GM10266 (cell line): ENCODE results near the gene LRRFIP1.

Source experiments
- DNase-seq: peaks from one replicate; pipeline ENCODE4 v3.0.0; 2012; ENCODE audit errors: extremely low spot score
- TF ChIP-seq, protein P1 (sequence below): IDR thresholded peaks from 2 replicates; pipeline ENCODE4 v1.5.1; 2012; ENCODE audit warnings: mild to moderate bottlenecking, low read depth; ENCODE audit not compliant: control insufficient read depth, insufficient read depth; ENCODE audit errors: missing control alignments

The LRRFIP1 gene

DNA sequence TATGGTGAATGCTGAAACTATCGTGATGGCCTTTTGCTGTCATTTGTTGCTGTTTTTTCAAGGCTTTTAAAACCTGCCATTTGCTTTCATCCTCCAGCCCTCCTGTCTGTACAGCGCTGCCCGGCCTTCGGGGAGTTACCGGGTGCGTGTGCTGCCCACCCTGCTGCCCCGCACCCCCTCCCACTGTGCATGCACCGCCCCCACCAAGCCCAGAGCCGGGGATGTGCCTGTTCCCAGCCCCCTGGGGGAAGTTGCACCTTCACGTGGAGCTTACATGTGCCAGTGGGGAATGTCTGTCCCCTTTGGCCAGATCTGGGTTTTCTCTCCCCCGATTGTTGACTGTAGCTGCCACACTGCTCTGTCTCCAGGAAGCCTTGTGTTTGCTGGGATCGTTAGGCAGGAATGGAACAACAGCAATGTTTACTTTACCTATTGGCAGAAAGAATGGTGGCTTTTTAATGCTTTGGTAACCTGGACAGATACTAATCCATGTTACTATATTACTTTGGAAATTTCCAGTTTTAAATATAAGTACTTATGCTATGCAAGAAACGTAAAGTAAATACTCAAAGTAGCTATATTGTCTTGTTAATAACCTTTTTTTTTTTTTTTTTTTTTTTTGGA lies 106.4 kb downstream of the LRRFIP1 start:
- DNase-seq = no peak
- TF ChIP-seq, protein P1, sequence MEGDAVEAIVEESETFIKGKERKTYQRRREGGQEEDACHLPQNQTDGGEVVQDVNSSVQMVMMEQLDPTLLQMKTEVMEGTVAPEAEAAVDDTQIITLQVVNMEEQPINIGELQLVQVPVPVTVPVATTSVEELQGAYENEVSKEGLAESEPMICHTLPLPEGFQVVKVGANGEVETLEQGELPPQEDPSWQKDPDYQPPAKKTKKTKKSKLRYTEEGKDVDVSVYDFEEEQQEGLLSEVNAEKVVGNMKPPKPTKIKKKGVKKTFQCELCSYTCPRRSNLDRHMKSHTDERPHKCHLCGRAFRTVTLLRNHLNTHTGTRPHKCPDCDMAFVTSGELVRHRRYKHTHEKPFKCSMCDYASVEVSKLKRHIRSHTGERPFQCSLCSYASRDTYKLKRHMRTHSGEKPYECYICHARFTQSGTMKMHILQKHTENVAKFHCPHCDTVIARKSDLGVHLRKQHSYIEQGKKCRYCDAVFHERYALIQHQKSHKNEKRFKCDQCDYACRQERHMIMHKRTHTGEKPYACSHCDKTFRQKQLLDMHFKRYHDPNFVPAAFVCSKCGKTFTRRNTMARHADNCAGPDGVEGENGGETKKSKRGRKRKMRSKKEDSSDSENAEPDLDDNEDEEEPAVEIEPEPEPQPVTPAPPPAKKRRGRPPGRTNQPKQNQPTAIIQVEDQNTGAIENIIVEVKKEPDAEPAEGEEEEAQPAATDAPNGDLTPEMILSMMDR = no peak

DNA sequence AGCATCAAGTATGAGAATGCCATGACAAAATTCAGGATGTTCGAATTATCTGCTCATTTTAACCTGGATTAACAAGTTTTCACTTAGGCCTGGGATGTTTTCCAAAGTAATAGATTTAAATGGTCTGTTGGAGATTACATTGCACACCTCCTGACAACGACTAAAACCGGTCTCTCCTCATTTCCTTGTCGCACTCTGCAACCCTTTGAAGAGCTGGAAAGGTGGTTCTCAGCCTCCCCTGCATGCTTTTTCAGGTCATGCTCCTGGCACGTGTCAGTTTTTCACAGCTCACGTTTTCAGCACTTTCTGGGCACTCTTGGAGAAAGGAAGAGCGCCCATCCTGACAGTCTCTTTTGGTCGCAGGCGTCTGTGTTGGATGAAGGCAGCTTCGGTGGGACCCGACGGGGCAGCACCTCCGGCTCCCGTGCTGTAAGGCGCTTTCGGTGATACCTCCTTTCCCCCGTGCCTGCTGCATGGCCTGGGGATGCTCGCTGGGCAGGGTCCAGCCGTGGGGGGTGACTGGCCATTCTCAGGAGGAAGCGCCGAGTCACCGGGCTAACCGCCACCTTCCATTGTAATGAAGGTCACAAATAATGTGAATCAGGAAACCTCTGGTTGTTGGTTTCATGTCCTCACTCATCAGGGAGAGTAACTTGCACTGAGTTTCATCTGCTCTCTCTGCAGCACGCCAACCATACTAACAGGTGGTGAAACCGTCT lies 107.7 kb downstream of the LRRFIP1 start:
- TF ChIP-seq, protein P1 = no peak
- DNase-seq = no peak

DNA sequence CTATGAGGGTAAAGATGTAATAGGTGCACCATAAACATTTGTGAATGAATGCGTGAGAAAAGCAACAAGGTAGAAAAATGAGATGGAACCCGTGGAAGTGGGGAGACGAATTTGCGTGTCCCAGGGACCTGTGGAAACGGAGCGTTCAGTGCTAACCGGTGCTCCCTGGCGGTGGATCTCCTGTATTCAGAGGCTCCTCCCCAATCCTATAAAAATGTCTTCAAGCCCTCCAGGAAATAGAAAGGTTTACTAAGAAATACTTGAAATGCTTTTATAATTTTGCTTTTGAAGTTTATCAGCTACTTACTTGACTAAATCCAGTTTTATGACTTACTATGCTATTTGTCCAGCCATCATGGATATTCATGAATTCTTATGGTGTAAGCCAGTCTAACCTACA lies 108.4 kb downstream of the LRRFIP1 start:
- TF ChIP-seq, protein P1 = no peak
- DNase-seq = no peak

DNA sequence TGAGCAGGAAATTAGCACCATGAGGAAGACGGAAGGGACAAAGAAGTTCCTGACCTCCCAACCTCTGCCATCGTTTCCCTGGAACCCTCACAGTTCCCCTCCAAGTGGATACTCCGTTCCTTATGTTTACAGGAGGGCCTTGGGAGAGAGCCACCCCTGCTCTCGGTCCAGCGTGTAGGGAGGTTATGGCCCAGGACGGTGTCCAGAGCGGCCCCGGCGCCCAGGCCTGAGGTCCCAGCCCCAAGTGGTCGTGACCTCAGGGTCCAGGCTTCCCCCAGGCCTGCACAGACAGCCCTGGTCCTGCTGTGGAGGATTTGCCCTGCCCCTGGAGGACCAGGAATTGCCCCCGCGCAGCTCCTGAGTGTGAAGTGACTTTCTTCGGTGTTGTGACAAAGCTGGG lies 109.4 kb downstream of the LRRFIP1 start:
- TF ChIP-seq, protein P1 = no peak
- no peak for DNase-seq

DNA sequence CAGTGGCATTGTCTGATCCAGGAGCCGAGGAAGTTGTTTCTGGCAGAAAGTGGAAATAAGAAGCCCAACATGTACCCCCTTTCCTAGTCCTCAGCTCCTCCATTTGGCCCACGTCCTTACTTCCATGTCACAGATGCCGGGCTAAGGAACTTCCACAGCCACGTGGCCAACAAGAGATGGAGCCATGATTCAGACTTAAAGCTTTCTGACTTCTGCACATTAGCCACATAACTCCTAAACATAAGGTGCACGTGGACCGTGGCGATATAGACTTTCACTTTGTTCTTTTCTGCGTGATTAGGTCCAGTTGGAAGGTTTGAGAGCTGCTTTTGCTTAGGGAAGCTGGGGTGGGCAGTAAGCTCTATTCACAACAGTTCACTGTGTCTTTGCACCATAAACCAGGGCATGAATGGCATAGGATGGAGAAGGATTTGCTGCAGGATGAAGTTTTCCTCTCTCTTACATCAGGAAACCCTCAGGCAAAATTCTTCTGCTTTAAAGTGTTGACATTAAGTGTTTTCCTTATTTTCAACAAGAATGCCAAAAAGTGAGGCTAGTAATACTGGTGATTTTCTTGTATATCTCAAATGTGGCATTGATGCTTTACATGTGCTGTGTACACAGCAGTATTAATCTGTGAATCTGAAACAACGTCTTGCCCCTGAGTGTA lies 109.9 kb downstream of the LRRFIP1 start:
- TF ChIP-seq, protein P1 = no peak
- no peak for DNase-seq

DNA sequence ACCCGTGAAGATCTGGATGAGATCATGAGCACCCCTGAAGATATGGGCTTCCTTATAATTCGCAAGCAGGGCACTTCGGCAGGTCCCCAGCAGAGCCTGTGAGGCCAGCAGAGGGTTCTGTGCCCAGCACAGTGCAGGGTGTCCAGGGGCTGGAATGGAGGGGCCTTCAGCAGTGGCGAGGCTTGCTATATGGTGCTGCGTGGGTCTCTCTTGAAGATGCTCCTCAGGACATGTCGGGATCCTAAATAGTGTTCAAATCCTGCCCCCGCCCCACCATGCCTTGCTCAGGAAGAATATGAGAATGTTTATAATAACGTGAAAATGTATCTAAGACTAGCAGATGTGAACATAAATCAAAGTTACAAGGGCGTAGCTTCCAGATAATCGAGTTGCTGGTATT lies 110.9 kb downstream of the LRRFIP1 start:
- TF ChIP-seq, protein P1 = no peak

DNA sequence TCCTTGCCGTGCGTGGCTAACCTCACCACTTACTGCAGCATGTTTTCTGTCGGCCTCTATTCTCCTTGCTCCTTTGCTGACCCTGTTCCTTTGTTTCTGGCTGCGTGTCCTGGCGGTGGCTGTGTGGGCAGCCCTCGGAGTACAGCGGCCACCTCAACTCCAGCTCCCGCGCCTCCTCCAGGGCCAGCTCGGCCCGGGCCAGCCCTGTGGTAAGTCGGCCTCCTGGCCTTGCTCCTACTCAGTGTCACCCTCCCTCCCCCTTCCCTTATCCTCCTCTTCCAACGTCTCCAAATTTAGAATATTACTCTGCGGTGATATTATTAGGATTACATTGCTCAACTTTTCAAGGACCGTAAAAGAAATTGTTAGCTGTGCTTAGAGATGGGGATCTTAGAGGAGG lies 111.7 kb downstream of the LRRFIP1 start:
- TF ChIP-seq, protein P1 = no peak
- no peak for DNase-seq

More for the DNA sequence above, 110.9 kb downstream of the LRRFIP1 start:
- no peak for DNase-seq
